Stimulated activated CD4-positive, alpha-beta T cell treated with anti-CD3 and anti-CD28 coated beads, Interleukin-12 subunit alpha, Interleukin-12 subunit beta, amount 100 ng/mL, for 4 hours (primary cell): ENCODE results near the gene STXBP5.

Experiments used
- DNase-seq: peaks from one replicate; pipeline ENCODE4 v3.0.0-alpha.2; 2020

STXBP5 gene

DNA sequence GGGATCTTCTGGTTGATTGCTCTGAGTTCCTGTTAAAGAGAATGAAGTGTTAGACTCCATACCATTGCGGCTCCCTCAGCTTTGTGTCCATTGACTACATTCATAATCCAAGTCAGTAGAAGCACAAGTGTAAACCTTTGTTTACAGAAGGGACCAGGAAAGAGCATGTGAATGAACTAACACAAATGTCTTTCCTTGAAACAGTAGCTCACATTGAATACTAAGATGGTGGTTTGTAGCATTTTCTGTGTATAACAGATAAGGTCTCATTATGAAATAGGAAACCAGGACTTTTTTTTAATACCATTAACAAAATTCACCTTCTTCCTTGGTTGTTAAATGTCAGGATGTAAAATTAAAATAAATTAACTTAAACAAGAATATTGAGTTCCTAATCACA, 8.4 kb downstream of the STXBP5 start:
- no peak for DNase-seq

DNA sequence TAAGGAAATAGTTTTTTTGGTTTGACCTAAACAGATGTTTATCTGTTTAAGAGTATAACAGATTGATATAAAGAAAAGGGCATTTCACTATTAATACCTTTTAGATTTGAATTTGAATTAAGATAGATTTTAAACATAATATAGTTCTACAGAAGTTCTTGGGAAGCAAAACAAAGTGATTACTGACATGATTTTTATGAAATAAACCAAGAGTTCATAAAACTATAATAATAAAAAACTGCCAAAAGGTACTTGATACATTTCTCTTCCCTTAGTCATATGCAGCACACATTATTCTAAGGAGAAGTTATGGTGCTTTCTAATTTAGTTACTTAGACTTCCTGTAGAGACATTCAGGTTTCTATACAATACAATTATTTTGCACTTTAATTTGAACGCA, 9.6 kb downstream of the STXBP5 start:
- no peak for DNase-seq

DNA sequence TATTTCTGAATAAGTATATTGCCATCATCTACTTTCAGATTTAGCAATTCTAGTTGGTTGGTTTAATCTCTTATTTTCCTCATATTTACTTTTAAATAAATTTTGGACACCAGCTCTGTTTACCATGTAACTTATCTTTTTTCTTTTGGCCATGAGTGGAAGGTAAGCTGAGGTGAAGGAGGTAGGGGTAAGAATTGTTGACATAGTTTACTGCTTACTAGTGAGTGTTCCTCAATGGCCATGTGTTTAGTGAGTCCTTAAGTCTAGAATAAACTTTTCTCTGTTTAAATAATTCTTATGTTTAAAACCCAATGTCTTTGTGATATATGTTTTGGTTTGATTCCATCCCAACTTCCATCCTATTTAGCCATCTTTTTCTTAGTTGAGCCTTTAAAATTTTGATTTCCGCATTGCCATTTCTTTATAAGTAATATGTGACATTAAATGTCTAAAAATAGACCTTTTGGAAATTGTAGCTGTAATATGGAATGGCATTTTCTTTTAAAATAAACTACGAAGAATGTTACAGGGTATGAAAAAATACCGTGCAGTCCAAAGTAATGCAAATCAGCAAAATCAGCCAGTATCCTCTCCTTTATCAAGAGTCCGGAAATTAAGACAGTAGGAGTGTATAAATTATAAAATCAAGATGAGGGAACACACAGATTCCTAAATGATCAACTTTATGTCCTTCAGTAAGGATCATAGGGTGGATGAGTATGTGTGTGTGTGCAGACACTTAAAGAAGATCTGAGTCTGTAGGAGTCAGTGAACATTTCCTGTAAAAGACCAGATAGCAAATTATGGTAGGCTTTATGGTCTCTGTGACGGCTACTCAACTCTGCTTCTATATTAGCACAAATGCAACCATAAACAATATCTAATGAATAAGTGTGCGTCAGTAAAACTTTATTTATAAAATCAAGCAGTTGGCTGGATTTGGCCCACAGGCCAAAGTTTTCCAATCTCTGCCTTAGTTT, 10.3 kb downstream of the STXBP5 start:
- DNase-seq: no peak

DNA sequence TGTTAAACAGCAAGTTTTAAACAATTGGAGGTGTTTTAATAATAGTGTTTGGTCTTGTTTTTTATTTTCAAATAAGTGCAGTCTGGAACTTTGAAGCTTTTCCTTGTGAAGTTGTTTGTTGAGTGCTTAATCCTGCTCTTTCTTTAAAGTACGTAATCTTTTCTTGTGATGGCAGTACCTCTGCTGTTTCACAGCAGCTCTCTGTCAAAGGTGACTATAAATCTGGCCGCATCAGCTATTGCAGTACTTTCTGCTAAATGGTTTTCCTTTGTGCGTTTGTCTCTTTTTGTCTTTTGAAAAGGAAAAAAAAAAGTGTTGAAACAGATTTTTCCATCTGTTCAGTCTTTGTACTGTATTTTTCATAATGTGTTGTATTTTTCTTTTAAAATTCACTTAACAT, 12.7 kb downstream of the STXBP5 start:
- no peak for DNase-seq

DNA sequence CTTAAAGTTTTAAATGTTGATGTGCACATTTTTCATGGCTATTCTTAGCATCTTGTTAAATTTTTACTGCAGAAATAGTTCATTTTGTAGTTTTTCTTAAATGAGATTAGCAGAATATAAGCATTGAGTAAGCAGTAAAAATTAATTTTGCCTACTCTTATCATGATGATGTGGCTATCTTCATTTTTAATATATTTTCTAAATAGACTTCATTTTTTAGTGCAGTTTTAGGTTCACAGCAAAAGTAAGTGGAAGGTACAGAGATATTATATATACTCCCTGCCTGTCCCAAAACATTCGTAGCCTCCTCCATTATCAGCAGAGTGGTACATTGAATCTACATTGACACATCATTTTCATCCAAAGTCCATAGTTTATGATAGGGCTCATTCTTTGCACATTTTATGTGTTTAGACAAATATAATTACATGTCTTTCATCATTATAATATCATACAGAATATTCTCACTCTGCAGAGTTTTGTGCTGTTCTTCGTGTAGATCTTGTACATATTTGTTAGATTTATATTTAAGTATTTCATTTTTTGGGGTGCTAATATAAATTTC, 13.7 kb downstream of the STXBP5 start:
- DNase-seq: no peak

DNA sequence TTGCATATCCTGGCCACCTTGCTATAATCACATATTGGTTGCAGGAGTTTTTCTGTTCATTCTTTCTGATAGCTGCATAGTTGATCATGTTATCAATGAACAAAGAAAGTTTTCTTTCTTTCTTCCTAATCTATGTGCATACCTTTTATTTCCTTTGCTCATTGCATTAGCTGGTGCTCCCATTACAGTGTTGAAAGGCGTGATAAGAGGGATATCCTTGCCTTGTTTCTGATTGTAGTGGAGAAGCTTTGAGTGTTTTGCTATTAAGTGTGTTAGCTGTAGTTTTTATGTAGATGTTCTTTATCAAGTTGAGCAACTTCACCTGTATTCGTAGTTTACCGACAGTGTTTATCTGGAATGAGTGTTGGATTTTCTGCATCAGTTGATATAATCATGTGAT, 14.6 kb downstream of the STXBP5 start:
- DNase-seq: no peak

DNA sequence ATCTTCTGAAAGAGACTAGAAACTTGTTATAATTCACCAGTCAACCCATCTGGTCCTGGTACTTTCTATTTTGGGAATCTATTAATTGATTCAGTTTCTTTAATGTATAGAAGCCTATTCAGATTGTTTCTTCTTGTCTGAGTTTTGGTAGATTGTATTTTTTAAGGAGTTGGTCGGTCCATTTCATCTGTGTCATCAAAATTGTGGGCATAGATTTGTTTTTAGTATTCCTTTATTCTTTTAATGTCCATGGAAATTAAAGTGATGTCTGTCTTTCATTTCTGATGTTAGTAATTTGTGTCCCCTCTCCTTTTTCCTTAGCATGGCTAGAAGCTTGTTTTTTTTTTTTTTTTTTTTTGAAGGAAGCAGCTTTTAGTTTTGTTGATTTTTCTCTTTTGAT, 15.2 kb downstream of the STXBP5 start:
- DNase-seq: no peak

DNA sequence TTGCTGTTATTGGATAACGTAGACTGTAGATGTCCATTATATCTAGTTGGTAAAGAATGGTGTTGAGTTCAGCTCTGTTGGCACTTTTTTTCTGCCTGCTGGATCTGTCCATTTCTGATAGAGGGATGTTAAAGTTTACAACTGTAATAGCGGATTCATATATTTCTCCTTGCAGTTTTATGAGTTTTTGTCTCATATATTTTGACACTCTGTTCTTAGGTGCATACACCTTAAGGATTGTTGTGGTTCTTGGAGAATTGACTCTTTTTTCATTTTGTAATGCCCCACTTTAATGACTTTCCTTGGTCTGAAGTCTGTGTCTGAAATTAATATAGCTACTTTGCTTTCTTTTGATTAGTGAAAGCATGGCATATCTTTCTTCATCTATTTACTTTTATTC, 16.1 kb downstream of the STXBP5 start:
- no peak for DNase-seq

DNA sequence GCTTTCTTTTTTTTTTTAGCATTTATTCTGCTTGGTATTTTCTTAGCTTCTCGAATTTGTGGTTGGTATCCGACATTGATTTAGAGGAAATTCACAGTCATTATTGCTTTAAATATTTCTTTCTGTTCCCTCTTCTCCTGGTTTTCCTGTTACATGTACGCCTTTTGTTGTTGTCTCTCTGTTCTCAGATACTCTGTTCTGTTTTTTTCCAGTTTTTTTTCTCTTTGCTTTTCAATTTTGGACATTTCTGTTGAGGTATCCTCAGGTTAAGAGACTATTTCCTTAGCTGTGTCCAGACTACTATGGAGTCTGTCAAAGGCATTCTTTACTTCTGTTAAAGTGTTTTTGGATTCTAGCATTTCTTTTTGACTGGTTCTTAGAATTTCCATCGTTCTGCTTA, 17.5 kb downstream of the STXBP5 start:
- DNase-seq: no peak

DNA sequence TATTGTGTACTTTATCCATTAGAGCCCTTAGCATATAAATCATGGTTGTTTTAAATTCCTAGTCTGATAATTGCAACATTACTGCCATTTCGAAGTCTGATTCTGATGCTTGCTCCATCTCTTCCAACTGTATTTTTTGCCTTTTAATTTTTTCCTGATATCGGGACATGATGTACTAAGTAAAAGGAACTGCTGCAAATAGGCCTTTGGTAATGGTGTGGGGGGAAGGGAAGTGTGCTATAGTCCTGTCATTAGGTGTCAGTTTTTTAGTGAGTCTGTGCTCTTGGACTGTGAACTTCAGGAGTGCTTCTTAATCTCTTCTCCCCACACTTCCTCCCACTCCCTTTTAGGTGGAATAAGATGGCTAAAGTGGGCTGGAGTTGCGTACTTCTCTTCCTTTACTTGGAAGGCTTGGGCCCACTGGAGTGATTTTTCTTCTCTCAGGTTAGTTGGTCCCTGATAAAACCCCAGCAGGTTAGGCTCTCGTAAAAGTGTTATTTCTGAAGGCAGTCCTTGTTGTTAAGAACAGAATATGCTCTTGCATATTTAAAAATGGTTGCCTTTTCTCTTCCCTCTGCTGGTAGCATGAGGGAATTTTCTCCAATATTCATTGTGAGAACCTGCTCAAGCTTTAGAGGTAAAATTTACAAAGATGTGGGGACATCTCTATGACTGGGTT, 18.1 kb downstream of the STXBP5 start:
- DNase-seq: no peak

DNA sequence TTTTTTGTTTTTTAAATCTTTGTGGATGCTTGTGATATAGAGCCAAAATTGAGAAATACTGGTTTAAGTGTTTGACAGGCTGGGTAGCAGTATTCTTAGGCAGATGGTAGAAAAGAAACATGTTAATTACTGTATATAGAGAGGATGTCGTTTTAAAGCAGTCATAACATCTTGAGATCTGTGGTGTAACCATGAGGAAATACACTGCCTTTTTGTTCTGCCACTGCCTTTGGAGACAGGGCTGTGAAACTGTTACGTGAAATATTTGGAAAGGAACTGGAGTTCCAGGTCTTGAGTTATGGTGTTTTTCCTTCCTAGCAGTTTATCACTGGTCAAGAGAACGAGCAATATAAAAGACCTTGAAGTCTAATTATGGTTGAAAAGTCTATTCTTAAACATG, 19.5 kb downstream of the STXBP5 start:
- DNase-seq: no peak

DNA sequence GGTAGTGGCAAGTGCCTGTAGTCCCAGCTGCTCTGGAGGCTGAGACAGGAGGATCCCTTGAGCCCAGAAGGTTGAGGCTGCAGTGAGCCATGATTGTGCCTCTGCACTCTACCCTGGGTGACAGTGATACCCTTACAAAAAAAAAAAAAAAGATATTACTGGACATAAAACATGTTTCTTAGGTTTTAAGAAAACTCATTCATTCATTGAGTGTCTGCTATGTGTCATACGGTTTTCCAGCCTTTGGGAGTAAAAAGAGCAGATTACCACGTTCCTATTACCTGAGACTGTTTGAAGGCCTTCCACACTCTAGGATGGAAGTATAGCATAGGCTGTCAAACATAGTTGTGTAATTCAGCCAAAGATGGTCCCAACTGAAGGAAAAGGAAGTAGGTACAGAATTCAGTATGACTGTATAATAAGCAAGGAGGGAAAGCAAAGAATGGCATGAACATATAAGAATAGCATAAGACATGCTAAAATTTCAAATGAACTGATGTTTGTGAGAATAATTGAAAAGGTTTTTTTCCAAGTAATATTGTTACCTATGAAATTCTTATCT, 22.0 kb downstream of the STXBP5 start:
- DNase-seq: no peak

DNA sequence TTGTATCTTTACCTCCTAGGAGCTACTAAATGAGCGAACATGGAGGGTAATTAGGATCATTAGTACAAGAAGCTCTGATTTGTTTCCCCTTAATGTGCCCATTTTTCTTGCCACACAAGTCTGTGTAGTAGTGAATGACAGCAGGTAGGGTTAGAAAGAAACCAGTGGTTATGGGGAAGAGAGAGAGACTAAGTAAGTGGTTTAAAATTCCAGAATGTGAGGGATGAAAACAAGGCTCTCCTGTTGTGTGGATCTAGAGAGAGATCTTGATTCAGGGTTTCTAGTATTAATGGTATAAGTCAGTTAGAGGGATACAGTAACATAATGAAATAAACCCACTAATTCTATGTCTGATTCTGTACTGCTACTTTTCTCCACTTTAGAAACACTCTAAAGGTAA, 22.7 kb downstream of the STXBP5 start:
- no peak for DNase-seq

DNA sequence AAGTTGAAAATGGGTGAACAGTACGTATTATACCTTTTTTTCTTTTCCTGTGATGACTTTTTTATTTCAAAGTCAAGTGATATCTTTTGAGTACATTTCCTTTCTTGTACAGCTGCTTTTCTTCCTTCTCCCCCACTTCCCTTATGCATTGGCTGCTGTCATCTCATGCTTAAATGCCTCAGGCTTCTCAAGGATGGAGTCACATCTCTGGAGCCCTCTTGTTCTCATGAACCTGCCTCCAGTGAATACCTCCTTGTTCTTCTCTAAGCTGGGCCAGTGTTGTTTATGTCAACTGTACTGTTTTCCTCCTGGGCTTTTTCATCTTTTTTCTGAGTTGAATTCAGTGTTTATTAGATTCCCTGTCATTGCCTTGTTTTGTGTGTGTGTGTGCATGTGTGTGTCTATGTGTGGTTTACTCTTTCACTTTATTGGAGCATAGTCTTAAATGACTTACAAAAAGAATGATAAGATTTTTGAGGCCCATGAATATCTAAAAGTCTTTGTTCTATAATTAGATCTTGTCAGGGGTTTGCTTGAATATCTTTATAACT, 23.6 kb downstream of the STXBP5 start:
- no peak for DNase-seq

DNA sequence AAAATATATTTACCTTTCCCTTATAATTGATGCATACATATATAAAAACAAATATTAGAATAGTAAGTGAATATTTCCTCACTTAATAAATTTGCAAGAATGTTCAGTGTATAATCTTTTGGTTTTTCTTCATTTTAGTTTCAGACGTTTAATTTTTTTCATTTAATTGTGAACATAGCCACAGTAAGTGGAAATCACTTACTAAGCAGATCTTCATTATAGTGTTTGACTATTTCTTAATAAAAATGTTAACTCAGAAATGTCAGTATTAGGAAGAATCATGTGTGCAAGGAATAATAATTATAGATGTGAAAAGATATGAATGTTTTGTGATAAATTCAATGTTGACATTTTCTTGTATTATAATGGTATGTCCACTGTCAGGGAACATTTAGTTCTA, 27.4 kb downstream of the STXBP5 start:
- no peak for DNase-seq

DNA sequence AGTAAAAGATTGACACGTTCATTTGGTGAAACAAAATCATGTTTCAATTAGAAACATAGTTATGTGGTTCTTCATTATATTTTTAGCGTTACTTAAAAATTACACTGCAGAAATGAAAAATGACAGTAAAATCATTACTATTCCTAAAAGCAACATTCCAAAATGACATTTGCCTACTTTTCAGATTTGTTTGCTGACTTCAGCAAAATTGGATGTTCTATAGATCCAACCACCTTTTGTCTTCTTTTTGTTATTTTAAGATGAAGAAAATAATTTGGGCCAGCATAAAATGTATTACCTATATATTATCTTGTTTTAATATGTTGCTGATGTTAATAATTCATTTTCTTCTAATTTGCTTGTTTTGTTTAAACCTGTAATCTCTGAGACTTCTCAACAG, 30.5 kb downstream of the STXBP5 start:
- DNase-seq: no peak

DNA sequence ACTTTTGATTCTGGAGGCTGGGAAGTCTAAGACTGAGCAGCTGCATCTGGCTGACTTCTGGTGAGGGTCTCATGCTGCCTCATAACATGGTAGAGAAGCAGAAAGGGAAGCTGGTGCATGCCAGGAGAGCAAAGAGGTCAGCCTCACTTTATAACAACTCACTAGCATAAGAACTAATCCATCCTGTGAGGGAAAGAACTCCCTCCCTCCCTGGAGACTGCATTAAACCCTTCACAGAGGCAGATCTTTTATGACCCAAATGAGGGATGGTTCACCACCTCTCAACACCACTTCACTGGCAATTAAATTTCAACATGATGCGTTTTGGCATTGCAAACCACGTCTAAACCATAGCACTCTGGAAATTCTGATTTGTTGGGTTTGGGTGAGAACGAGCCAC, 33.9 kb downstream of the STXBP5 start:
- no peak for DNase-seq

DNA sequence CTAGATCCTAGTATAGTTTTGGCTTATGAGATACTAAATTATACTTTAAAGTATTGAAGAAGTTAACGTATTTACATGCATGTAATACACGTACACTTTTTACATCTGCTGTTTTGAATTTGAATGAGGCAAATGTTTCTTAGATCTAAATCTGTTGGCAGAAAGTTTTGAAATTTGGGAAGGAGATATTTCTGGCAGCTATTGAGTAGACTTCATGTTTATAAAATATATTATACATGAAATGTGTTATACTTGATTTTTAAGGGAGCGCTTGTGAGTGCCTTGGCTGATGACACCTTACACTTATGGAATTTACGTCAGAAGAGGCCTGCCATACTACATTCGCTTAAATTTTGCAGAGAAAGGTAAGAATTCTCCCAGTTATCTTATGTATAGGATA, 34.7 kb downstream of the STXBP5 start:
- no peak for DNase-seq

DNA sequence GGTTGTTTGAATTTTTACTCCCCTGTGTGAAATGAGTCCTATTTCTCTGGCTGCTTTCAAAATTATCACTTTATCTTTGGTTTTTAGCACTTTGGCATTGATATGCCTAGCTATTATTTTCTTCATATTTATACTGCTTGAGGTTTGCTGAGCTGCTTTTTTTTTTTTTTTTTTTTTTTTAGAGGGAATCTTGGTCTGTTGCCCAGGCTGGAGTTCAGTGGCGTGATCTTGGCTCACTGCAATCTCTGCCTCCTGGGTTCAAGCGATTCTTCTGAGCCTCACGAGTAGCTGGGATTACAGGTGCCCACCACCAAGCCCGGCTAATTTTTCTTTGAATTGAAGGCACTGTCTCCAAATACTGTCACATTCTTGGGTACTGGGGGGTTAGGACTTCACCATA, 40.6 kb downstream of the STXBP5 start:
- no peak for DNase-seq

DNA sequence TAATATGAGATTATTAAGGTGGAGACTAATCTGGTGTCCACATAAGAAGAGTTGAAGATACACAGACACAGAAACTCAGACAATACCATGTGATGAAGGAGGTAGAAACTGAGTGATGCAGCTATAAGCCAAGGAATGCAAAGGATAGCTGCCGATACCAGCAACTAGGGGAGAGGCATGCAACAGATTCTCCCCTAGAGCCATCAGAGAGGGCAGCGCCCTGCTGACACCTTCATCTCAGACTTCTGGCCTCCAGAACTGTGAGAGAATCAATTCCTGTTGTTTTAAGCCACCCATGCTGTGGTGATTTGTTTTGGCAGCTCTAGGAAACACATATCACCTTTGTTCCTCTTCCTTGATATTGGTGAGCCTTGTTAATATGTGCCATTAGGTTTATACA, 41.5 kb downstream of the STXBP5 start:
- no peak for DNase-seq

DNA sequence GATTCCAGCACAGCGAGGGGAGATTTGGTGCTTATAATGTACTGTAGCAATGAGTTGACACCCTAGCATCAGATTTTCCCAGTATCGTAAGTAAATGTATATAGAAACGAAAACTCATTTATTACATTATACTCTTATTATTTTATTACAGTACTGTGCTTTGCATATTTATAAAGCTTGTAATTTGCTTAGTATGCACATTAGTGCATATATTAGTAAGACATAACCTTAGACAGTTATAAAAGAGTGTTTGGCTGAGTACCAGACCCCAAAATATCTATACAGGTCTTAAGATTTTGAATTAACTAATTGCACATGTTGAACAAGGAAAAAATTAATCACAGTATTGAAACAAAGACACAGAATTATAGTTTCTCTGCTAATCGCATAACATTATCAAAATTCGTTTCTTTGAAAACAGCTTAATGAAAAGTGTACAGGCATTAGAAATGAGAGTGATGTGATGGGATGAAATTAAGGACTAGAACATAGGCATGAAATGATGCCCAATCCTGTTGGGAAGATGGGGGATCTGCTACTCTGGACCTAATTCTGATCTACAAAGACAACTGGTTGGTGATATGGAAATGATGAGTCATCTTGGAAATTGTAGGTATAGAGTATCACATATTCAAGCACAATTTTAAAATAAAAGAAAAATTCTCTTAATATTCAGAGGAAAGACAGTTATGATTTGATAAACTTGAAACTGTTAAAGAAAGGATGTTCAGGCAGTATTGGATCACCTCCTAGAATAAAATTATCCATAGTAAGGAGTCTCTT, 42.8 kb downstream of the STXBP5 start:
- no peak for DNase-seq

DNA sequence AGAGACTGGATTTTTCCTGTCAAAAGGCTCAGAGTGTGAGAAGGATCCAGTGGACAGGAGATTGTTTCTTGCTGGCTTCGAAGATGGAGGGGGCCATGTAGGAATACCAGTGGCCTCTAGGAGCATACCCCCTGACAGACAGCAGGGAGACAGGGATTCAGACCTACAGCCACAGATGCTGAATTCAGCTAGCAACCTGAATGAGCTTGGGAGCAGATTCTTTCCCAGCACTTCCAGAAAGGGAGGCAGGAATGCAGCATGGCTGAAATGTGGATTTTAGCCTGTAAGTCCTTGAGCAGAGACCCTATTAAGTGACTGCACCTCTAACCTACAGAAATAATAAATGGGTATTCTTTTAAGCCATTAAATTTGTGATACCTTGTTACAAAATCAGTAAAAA, 44.6 kb downstream of the STXBP5 start:
- DNase-seq: no peak

DNA sequence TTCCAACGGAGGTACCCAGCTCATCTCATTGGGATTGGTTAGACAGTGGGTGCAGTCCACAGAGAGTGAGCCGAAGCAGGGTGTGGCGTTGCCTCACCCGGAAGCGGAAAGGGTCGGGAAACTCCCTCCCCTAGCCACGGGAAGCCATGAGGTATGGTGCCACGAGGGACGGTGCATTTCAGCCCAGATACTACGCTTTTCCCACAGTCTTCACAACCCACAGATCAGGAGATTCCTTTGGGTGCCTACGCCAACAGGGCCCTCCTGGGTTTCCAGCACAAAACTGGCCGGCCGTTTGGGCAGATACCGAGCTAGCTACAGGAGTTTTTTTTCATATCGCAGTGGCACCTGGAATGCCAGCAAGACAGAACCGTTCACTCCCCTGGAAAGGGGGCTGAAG, 46.9 kb downstream of the STXBP5 start:
- no peak for DNase-seq
